Adrenal gland (tissue), 5 donors: Measurements from ENCODE around the gene ARL10.

Experiments
- POLR2A ChIP-seq, 2 donors: fragments of 450-650 bp; IDR thresholded peaks; one replicate each; pipeline ENCODE4 v1.6.1; 2017; ENCODE audit warnings: antibody characterized with exemption in 2 of 2, mild to moderate bottlenecking in 2 of 2, moderate library complexity in 1 of 2
- TF ChIP-seq, protein P1 (sequence below), 6 experiments: fragments of 450-650 bp in 4 of 6; fragments of 200-600 bp in 2 of 6; sonication (generic) in 1 of 6; IDR thresholded peaks; 1 replicate in 5 of 6; 2 replicates in 1 of 6; pipeline versions ENCODE4 v1.5.1 to v1.8.0; 2016 to 2021; ENCODE audit warnings: antibody characterized with exemption in 6 of 6, mild to moderate bottlenecking in 2 of 6, moderate library complexity in 1 of 6
- donor health status: DM: no; HTN: no; CAD: no.

GRCh38 chr5:176392526-176392925, 27.2 kb downstream of the ARL10 start:
- TF ChIP-seq, protein P1, sequence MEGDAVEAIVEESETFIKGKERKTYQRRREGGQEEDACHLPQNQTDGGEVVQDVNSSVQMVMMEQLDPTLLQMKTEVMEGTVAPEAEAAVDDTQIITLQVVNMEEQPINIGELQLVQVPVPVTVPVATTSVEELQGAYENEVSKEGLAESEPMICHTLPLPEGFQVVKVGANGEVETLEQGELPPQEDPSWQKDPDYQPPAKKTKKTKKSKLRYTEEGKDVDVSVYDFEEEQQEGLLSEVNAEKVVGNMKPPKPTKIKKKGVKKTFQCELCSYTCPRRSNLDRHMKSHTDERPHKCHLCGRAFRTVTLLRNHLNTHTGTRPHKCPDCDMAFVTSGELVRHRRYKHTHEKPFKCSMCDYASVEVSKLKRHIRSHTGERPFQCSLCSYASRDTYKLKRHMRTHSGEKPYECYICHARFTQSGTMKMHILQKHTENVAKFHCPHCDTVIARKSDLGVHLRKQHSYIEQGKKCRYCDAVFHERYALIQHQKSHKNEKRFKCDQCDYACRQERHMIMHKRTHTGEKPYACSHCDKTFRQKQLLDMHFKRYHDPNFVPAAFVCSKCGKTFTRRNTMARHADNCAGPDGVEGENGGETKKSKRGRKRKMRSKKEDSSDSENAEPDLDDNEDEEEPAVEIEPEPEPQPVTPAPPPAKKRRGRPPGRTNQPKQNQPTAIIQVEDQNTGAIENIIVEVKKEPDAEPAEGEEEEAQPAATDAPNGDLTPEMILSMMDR (IDR thresholded peaks at IDR 0.05) = no peak
- no peak for TF ChIP-seq POLR2A (IDR thresholded peaks at IDR 0.05)
